K562 (cell line): ENCODE data around the gene VSTM2B.

Source experiments
- ATF2 ChIP-seq: sonication (generic); formaldehyde crosslinking; IDR thresholded peaks from 2 replicates; pipeline ENCODE4 v1.8.1; 2022; ENCODE audit warnings: missing genetic modification reagents
- BCOR ChIP-seq: fragments of 450-650 bp; IDR thresholded peaks from 2 replicates; pipeline ENCODE4 v1.6.1; 2016
- CREB1 ChIP-seq, 2 experiments: sonication (generic) in 1 of 2; formaldehyde crosslinking in 1 of 2; IDR thresholded peaks; 2 replicates each; pipeline versions ENCODE4 v1.6.1 to v1.8.0; 2012 to 2022; ENCODE audit warnings: inconsistent platforms in 1 of 2, mild to moderate bottlenecking in 1 of 2, missing genetic modification reagents in 1 of 2, moderate library complexity in 1 of 2
- CTCF ChIP-seq, 3 experiments: IDR thresholded peaks in 2 of 3; conservative IDR thresholded peaks in 1 of 3; 2 replicates each; pipeline ENCODE4 v1.5.1; 2011 to 2012; ENCODE audit warnings: low read length in 3 of 3, mild to moderate bottlenecking in 3 of 3, control low read depth in 2 of 3, improper control_type of control experiment in 1 of 3, inconsistent platforms in 1 of 3, low read depth in 1 of 3, mixed read lengths in 1 of 3, moderate library complexity in 1 of 3; ENCODE audit not compliant: insufficient read depth in 2 of 3
- FOSL1 ChIP-seq: fragments of 200-800 bp; sonication (Bioruptor generic); conservative IDR thresholded peaks from 2 replicates; pipeline ENCODE4 v1.6.1; 2016; ENCODE audit warnings: missing genetic modification characterization, missing compliant biosample characterization
- FOXP1 ChIP-seq: sonication (generic); formaldehyde crosslinking; IDR thresholded peaks from 2 replicates; pipeline ENCODE4 v1.8.0; 2022; ENCODE audit warnings: mild to moderate bottlenecking, missing genetic modification reagents
- HMG20A ChIP-seq: fragments of 450-650 bp; formaldehyde crosslinking; conservative IDR thresholded peaks from 2 replicates; pipeline ENCODE4 v1.4.0; 2020; ENCODE audit warnings: mild to moderate bottlenecking, mixed read lengths
- PATZ1 ChIP-seq: fragments of 250-450 bp; sonication (Bioruptor Pico); IDR thresholded peaks from 2 replicates; pipeline ENCODE4 v1.5.0; 2020; ENCODE audit warnings: mild to moderate bottlenecking, borderline replicate concordance
- TARDBP ChIP-seq: fragments of 450-650 bp; IDR thresholded peaks from 2 replicates; pipeline ENCODE4 v1.6.1; 2016
- ZBTB5 ChIP-seq: fragments of 450-650 bp; IDR thresholded peaks from 2 replicates; pipeline ENCODE4 v1.6.1; 2017; ENCODE audit warnings: antibody characterized with exemption
- ZNF449 ChIP-seq: fragments of 250-450 bp; sonication (Bioruptor Pico); IDR thresholded peaks from 2 replicates; pipeline ENCODE4 v1.8.0; 2022; ENCODE audit warnings: moderate library complexity, mild to moderate bottlenecking, inconsistent platforms
- ZNF518B ChIP-seq: fragments of 250-450 bp; sonication (Bioruptor Pico); IDR thresholded peaks from 2 replicates; pipeline ENCODE4 v1.5.0; 2021; ENCODE audit warnings: mild to moderate bottlenecking, moderate library complexity

- no peak for TF ChIP-seq ZNF449 (CRISPR knock-in tag)
- no peak for TF ChIP-seq CREB1 (IDR thresholded peaks at IDR 0.05)
- no peak for TF ChIP-seq CREB1 (CRISPR knock-in tag; IDR thresholded peaks at IDR 0.05)
- TF ChIP-seq ZBTB5: no peak
- no peak for TF ChIP-seq ATF2 (CRISPR knock-in tag)
- TF ChIP-seq FOSL1 (tag): no peak
- no peak for TF ChIP-seq FOXP1
- TF ChIP-seq TARDBP: no peak
- TF ChIP-seq HMG20A (CRISPR knock-in tag): no peak
- TF ChIP-seq CTCF (IDR thresholded peaks at IDR 0.05 in 2 of 3, conservative IDR thresholded peaks at IDR 0.05 in 1 of 3; ENCODE audit: insufficient read depth in 2 of 3, low read depth in 1 of 3, low read length in 3 of 3): no peak
- no peak for TF ChIP-seq ZNF518B (CRISPR knock-in tag)
- no peak for TF ChIP-seq BCOR
- TF ChIP-seq PATZ1 (CRISPR knock-in tag): no peak
Measured at GRCh38 chr19:29497686-29498436, 27.9 kb upstream of the VSTM2B start.
